ENCODE measurements around the gene PPBP.
A peak's percentile ranks its signal among the peaks of the same experiment; 100 is the strongest.

Gene PPBP, protein sequence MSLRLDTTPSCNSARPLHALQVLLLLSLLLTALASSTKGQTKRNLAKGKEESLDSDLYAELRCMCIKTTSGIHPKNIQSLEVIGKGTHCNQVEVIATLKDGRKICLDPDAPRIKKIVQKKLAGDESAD

DNA sequence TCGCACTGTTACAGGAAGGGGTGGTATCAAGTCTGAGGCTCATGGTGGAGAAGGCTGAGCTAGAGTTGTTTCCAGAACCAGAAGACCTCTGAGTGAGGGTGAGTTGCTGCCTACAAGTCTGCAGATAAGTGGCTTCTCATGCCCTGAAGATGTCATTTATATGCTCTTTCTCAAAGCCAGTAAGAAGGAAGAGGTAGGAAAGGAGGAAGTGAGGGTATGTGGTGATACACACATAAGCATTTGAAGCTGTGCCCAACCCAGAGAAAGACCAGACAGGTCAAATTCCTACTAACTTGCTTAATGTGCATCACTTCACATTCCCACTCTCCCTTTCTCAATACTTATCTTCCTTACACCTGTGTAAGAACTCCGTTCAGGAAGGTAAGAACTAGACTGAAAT lies at the start of gene PPBP:
Gene PPBP (minus strand): TSS at position 130 of the 400 bp plus-strand sequence. CDS start 87 bp downstream, at position 43.
- DNase-seq: no peak

DNA sequence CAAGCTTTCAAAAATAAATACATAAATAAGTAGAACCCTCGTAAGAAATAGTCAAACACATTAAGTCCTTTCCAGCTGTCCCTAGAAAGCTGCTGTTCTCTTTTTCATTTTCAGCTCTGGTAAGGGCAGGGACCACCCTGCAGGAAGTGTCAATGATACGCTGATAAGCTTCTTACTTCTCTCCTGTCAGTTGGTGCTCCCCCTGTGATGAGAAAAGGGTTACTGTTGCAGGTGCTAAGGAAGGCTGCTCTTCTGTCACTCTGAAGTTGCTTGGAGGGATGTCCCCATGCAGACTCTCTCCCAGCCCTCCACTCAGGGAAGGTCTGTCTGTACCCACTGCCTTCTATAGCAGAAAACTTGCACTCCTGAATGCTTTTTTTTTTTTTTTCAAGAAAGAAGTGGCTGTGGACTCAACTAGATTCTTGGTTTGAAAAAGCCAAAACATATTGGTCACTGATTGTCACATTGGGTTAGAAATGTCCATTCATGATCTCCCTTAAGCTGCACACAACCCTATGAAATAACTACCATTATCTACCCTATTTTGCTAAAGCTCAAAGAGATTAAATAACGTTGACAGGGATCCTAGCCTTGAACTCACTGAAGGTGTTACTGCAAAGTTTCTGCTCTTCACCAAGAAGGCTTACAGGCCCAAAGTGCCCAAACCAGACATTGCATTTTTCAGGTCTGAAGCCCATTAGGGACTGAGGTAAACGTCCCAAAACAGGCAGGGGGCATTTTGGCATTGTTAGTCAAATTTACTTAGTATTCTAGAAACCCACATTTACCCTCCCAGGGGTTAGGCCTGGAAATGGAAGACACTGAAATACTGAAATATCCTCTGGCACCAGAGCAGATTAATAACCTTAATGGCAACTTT lies 49.3 kb upstream of the PPBP start:
- peak; percentile 1 for DNase-seq

DNA sequence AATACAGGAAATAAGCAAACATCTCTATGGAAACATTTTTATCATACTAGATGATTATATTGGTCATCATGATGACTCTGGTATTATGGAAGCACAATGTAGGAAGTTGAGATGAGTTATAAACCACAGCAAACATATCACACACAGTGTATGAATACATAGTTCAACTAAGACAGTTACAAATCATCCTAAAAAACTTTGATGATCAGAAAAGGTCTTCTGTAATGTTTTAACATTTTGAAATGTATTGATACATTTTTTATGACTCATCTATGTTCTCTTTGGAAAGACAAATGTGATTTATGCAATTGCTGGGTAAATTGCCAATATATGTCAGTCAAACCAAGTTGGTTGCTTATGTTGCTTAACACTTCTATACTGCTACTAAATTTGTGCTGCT lies 45.7 kb upstream of the PPBP start:
- no peak for DNase-seq

DNA sequence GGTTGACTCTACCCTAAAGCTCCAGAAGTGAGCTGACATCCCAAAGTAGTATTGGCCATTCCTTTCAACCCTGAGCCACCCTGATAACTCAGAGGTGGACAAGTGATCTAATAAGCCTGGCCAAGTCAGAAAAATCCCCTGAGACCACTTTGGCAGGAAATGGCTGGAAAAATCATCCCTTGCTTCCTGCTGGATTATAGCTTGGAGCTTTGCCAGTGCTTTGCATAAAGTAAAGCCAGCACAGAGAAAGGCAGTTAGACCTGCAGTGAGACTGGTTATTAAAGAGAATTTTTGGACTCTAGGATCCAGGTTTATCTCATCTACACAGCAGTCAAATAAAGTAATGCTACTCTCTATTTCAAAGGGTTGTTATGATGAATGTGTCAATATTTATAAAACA lies 44.1 kb upstream of the PPBP start:
- DNase-seq: no peak

DNA sequence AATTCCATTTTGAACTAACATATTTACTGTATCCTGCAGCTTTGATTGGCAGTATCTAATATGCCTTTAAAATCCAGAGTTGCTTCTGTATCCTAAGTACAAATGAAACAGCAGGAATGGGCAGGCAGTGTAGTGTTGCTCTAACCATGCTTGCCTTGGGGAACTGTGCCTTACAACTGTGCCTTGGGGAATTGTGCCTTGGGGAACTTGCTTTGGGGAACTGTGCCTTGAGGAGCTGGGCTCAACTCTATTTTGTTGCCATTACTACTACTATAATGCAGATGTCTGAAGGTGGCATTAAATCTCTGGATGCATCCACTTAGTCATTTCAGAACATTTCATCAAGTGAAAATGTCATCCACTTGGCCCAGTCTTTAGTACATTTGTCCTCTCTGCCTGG lies 43.6 kb upstream of the PPBP start:
- DNase-seq: no peak

DNA sequence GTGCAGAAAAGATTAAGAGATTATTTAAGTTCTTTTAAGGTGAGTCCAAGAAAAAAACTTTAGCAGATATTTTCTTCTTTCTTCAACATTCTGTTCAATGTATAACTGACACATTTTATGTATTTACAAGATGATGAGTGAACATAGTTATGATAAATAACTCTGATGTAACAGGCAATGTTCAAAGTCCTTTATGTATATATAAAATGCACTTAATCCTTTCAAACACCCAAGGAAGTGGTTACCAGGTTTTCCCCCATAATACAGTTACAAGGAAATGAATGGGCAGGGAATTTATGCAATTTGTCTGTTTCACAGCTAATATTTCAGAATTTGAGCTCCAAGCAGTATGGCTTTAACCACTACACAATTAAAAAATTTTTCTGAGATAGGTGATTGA lies 42.3 kb upstream of the PPBP start:
- no peak for DNase-seq

DNA sequence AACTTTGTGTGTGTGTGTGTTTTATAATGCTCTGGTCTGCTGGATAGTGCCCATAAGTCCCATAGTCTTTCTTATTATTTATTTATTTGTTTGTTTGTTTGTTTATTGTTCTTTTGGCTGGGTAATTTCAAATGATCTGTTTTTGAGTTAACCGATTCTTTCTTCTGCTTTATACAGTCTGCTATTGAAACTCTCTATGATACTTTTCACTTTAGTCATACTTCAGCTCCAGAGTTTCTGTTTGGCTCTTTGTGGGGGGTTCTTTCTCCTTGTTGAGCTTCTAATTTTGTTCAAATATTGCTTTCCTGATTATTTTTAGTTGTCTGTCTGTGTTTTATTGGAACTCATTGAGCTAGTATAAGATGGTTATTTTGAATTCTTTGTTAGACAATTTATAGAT lies 40.5 kb upstream of the PPBP start:
- DNase-seq: no peak

DNA sequence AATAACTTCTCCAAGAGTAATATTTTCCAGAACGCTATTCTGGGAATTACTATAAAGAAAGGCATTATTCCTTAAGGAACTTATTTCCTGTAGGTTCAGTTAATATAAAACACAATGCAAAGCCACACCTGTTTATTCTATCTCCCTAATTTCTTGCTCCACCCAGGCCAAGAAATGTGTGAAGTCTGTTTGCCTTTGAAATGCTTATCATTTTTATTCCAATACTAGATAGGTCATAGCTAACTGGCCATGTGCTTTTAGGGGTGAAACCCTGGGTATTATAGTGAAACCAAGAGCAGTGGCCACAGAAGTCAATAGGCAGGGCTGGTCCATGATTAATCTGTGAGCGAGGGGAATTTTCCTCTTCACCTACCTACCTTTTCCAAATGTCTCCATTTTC lies 35.7 kb upstream of the PPBP start:
- no peak for DNase-seq

DNA sequence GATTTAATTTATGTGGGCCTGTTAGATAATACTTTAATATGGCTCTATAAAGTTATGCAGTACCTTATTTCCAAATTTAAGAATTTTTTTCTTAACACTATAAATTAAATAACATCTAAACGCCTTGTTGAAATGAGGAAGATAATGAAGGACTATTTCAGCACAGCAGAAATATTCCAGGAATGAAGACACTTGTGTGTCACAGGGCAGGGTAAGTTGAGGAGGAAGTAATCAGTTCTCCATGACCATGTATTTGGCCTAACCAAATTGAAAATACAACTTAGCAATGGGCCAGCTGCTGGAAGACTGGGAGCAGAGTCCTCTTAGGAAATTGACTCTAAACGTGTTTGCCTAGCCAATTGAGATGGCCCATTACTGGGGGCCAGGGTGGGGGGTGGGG lies 33.6 kb upstream of the PPBP start:
- no peak for DNase-seq

DNA sequence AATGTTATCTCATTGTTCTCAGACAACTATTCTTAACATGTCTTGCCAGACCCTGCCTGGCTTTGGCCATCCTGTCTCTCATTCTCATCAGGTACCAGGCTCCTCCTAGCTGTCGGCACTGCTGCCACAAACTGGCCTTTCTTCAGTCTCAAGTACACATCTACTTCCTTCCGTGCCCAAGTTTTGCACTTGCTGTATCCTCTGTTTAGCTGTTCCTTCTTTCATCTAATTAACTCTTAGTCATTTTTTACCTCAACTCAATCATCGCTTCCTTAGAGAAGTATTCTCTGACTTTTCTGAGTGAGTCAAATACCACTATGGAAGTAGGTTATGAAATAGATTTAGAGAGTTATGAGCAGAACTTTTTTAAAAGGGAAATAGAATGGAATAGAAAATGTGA lies 30.8 kb upstream of the PPBP start:
- DNase-seq: no peak

DNA sequence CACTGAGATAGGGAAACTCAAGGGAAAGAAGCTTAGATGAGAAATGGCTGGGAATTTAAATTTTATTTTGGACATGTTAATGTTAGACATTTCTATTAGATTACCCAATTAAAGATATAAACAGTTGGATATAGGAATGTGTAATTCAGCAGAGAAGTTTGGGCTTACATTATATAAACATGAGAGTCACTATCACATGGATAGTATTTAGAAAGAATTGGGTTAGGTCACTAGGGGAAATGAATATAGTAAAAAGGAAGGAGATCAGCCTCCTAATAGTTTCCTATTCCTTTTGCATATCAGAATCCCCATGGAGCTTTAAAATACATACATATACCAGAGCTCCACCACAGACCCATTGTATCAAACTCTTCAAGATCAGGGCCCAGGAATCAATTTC lies 30.1 kb upstream of the PPBP start:
- DNase-seq: no peak

DNA sequence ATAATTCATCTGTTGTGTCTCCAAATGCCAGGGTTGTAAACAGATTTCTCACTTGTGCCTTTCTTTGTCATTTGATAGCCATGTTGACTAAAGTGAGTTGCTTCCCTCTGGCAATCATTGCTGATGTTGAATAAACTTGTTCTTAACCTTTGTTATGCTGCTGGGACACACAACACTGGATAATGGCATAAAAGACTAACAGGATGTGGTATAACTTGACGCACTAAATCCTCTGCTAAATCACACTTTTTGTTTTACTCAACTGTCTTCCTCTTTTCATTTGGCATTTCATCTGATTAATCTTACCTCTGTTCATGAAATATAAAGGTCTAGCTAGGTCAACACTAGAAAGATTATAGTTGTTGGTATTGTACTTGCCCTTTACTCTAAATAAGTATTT lies 28.1 kb upstream of the PPBP start:
- DNase-seq: no peak

DNA sequence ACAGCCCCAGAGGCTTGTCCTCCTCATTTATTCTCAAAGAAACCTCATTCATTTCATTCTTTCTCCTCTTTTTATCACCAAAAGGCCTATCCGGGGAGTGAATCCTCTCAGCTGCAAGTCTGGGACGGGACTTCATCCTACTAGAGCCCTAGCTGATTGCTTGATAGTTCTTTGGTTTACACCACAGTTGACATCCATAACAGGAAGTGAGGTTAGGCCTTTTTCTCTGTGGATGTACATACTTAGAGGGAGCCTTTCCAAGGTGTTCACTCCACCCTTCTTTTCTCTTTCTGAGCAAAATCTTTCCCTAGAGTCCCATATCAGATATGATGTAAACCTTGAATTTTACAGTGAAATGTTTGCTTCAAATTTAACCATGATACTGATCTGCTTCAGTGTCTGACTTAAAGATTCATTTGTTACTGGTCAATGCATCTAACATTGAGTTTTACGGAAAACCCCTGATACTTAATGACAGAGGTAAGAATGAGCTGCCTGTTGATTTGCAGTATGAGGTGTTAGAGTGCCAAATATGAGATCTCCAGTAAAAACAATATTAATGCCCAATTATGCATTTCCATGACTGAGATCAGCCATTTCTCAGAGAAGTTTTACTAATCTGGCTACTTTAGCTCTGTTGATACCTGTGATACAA lies 27.3 kb upstream of the PPBP start:
- no peak for DNase-seq

DNA sequence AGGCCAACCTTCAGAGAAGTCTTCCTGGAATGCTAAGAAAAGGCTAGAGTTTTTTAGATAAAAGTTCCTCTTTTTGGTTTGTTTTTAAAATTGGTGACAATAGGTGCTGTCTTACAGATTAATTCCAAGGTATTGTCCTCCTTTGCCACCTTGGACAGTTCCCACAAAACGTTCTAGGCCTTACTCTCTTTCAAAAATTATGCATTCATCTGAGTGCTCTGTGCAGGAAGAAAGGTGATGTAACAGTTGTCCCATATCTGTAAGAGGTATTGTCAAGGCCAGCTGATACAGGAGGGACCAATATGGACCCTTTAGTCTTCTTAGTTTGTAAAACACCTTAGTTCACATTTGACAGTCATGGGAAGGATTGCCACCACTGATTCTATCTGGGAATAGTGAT lies 26.3 kb upstream of the PPBP start:
- no peak for DNase-seq

DNA sequence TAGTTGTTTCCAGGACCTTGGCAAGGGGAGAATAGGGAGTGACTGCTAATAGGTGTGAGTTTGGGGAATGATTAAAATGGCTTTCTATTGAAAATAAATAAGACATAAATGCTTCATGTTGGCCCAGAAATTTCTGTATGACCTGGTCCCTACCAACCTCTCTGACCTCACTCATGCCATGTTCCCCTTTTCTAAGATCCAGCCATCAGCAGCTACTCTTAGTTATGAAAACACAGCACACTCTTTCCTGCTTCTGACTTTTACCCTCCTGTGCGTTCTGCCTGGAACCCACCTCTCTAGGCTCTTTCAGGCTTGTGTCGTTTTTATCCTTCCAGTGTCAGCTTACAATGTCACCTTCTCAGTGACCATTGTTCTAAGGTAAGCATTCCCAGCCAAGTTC lies 25.3 kb upstream of the PPBP start:
- DNase-seq: no peak

DNA sequence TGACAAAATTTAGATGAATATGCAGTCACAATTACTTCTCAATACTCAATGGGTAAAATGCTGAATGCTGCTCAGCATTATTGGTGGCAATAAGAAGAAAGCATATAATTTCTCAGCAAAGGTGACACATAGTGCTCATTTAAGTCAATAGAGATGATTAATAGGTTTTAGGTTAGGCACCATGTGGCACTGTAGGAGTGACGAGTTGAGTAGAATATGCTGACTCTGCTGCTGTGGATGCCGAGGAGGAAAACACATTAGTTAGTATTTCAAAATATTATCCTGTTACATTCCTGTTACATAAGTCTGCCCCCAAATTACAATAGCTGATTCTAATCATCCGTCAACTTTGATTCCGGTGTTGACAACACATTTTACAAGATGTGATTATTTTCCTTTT lies 24.1 kb upstream of the PPBP start:
- no peak for DNase-seq

DNA sequence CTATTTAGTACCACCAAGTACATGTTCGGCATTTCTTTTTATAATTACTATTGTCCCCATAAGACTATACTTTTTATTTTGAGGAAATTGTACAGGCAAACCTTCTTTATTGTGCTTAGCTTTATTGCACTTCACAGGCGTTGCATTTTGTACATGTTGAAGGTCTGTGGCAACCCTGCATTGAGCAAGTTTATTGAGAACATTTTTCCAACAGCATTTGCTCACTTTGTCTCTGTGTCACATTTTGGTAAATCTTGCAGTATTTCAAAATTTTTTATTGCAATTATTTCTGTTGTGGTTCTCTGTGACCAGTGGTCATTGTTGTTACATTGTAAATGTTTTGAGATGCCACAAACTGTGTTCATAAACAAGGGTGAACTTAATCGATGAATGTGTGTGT lies 21.3 kb upstream of the PPBP start:
- no peak for DNase-seq

DNA sequence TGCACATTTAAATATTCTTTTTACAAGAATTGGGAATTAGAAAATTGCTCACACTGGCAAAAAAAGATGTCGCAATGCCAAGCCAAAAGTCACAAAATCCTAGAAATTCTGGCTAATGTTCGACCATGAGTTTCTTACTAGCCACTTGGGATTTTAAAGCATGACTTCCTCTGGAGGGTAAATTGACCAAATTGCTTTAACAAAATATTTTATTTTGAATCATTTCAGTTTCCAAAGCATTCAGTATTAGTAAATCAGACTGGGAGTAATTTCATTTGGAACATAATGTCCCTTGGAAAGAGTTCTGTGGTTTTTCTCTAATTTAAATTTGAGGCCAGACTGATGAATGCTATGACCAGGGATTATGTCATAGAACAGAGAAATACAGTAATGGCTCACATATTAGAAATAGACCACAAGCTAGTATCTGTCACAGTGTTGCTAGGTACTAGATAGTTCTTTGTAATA lies 18.1 kb upstream of the PPBP start:
- DNase-seq: no peak

DNA sequence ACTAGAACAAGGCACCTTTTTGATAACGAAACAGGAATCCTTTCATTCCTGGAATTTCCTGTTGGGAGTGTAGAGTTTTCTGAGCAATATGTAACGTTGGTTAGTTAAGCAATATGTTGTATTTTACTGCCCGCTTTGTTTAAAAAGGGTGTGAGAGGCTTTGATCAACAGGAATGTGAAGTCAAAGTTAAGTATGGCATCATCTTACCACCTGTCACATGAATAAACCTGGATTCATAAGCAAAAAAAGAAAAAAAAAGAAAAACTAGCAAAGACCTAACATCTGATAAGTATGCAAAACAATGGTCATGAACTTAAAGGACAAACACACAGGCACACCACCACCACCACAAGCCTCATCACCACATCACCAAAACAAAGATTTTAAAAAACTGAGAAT lies 17.5 kb upstream of the PPBP start:
- DNase-seq: no peak

DNA sequence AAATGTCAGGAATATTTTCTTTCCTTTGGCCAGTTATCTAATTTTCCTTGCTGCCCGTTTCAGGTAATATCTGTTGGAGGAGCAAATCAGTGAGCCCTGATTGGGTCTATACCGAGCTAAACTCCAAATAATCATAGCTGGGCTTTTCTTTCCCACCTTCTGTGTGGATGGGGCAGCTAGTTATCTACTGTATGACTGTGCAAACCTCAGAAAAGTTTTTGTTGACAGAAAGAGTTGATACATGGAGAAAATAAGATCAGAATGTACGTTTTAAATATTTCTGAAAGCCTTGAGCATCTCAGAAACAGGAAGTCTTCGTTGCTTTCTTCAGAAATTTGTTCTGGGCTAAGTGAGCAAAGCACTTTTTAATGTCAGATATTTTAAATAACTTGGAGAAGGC lies 16.7 kb upstream of the PPBP start:
- DNase-seq: no peak

DNA sequence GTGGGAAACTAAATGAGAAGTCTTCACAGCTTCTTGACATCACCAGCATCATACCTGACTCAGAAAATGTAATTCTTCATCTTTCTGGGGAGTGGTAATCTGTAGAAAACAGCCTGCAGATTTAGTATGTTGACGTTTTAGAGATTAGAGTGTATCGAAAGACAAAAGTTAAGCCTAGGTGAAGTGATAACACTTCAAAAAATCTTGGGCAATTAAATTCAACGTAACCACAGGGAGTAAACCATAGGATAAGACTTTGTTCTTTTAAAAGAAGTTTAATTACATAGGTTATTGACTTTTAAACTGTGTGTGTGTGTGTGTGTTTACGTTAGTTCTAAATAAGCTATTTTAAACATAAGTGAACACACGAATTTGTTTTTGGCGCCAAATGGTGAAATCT lies 12.3 kb upstream of the PPBP start:
- no peak for DNase-seq

DNA sequence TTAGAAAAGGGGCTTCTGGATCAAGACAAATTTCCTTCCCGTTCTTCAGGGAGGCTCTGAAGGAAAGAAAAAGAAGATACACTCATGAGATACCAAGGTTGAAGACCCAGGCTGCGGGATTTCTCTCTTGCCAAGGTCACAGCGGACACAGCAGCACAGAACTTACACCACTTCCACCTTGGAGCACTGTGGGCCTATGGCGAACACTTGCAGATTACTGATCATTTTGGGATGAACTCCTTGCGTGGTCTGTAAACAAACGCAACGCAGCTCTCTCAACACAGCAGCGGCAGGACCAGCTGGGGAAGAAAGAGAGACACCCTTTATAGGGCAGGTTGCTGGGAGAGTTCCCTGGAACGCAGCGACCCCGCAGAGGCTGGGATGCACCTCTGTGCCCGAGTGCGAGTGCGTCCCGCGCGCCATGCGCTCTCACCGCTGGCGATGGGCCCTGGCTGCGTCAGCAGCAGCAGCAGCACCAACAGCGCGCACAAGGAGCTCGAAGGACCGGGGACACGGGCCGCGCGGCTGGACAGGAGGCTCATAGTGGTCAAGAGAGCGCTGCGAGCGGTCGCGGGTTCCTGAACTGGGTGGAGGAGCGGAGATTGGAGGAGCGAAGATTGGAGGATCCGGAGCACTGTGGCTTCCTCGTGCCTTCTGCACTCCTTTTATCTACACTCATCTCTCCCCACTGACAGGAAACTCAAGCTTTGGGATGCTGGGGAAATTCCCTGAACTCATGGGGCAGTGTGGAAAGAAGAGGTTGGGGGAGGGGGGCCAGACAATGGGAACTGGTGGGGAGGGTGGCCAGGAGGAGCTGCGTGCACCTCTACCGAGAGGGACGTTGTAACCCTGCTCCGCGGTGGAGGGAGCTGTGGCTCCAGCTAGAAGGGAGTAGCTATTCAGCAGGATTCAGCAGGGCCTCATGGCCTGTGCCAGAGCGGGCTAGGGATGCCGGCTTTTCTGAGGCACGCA lies 10.3 kb upstream of the PPBP start, which contains the start of gene CXCL5:
Gene CXCL5 (minus strand): TSS at position 638 of the 972 bp plus-strand sequence. CDS start 96 bp downstream, at position 542.
- DNase-seq: no peak

DNA sequence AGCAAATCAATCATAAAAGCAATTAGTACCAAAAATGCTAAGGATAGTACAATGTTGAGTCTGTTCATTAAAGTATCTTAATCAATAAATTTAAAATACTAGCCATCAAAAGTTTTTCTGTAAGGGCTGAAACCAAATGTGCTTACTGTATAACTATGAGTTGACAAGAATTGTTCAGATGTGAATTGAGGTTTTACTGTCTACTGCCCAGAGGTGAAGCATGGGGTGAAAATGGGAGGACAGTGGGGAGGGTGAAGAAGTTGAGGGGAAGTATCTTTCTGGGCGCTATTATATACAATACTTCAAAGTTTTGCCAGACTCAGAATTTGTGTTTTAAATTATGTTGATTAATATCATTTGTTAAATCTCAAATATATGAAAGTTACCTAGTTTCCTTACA lies 4.1 kb upstream of the PPBP start:
- DNase-seq: no peak

Measured in NCI-H1436 treated with DMSO at 0.1 percent for 48 hours (cell line).